Occipital lobe (tissue), 3 donors: ENCODE measurements around the gene POLK. TPM values are rescaled to one million over a fixed set of nuclear protein-coding genes. Genes with fewer than 3 reads are reported as not detected.

Experiments
- DNase-seq: peaks from one replicate; lab custom pipeline; 2025; lab: John Stamatoyannopoulos, UW
- small RNA-seq: library from RNA; depleted of rRNA; stranded (forward); fragments of <200 nt; gene quantifications from one replicate; pipeline ENCODE3, GENCODE V24; 2014
- total RNA-seq: library from RNA; depleted of rRNA; stranded (reverse); fragments of >200 nt; gene quantifications from one replicate; pipeline ENCODE4 v1.2.3, GENCODE V29; 2014

Gene POLK
- total RNA-seq, 1 donor from 2014 or later: 56.5 TPM

- DNase-seq: no peak
Observed at GRCh38 chr5:75648712-75649111, 137.0 kb downstream of the POLK start.

Small RNA genes within 50 kb of the gene (small RNA-seq; reads per million reads assigned to genes)
- gene RNU7-175P: not detected

Other genes starting within 250 kb of the POLK start
- gene HMGCR, start 174.7 kb upstream of the POLK start, total RNA-seq: 400 TPM
- gene CERT1, start 262 bp upstream of the POLK start, total RNA-seq: 49.6 TPM
- 1.7 TPM for gene ANKDD1B, start 99.6 kb downstream of the POLK start, total RNA-seq
- gene POC5, start 205.5 kb downstream of the POLK start, total RNA-seq: 12.9 TPM